Ishikawa (cell line): ENCODE data around the gene TTPAL.

Source experiments
- EGR1 ChIP-seq: IDR thresholded peaks from 2 replicates; pipeline ENCODE4 v1.6.1; 2012
- NFIC ChIP-seq: IDR thresholded peaks from 2 replicates; pipeline ENCODE4 v1.6.1; 2012
- RAD21 ChIP-seq: IDR thresholded peaks from 2 replicates; pipeline ENCODE4 v1.6.1; 2012; ENCODE audit warnings: low read depth
- TAF1 ChIP-seq: IDR thresholded peaks from 2 replicates; pipeline ENCODE4 v1.6.1; 2012; ENCODE audit warnings: low read depth, mild to moderate bottlenecking
- TEAD4 ChIP-seq: IDR thresholded peaks from 2 replicates; pipeline ENCODE4 v1.6.1; 2012
- YY1 ChIP-seq: IDR thresholded peaks from 2 replicates; pipeline ENCODE4 v1.6.1; 2012; ENCODE audit warnings: low read depth
- TF ChIP-seq, protein P1 (sequence below): IDR thresholded peaks from 2 replicates; pipeline ENCODE4 v1.6.1; 2012
- TF ChIP-seq, protein P2 (sequence below): IDR thresholded peaks from 2 replicates; pipeline ENCODE4 v1.6.1; 2012

DNA sequence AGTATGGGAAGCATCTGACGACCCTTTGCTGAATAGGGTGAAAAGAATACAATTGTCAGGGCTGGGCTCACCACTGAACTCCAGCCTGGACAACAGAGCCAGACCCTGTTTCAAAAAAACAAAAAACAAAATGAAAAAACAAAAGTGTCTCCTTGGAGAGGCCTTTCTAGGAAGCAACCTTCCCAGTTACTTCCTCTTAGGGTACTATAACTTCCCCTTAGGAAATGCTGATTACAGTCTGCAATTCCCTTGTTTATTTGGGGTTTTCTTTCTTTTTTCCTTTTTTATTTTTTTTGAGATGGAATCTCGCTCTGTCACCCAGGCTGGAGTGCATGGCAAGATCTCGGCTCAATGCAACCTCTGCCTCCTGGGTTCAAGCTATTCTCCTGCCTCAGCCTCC is 20.5 kb upstream of the TTPAL start:
- TF ChIP-seq NFIC (no peak), TEAD4 (no peak), RAD21 (no peak), EGR1 (no peak), YY1 (no peak), TAF1 (no peak)
- TF ChIP-seq, protein P1, sequence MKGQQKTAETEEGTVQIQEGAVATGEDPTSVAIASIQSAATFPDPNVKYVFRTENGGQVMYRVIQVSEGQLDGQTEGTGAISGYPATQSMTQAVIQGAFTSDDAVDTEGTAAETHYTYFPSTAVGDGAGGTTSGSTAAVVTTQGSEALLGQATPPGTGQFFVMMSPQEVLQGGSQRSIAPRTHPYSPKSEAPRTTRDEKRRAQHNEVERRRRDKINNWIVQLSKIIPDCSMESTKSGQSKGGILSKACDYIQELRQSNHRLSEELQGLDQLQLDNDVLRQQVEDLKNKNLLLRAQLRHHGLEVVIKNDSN: no peak
- TF ChIP-seq, protein P2, sequence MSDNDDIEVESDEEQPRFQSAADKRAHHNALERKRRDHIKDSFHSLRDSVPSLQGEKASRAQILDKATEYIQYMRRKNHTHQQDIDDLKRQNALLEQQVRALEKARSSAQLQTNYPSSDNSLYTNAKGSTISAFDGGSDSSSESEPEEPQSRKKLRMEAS: no peak
